Kidney epithelial cell (primary cell): ENCODE data around the gene SLC9B2. TPM values are rescaled to one million over a fixed set of nuclear protein-coding genes. Genes with fewer than 3 reads are reported as not detected.
"Not testable (repeated sequence)": the region's sequence is repeated elsewhere in the genome, so short reads cannot be mapped to it uniquely, and the experiment has no call there.

ENCODE experiments used
- DNase-seq: peaks from one replicate; pipeline ENCODE4 v3.0.0-alpha.2; 2010; ENCODE audit warnings: low read depth
- H3K27me3 ChIP-seq: 2 replicates; pipeline ENCODE4 v1.6.0; 2011; ENCODE audit warnings: low read length; ENCODE audit not compliant: control insufficient read depth, insufficient read depth
- H3K36me3 ChIP-seq: 2 replicates; pipeline ENCODE4 v1.5.1; 2011; ENCODE audit warnings: low read length; ENCODE audit not compliant: control insufficient read depth, insufficient read depth
- H3K4me3 ChIP-seq: 2 replicates; pipeline ENCODE4 v1.5.1; 2011; ENCODE audit warnings: low read depth, mild to moderate bottlenecking, control low read depth, low read length
- CTCF ChIP-seq: IDR thresholded peaks from 2 replicates; pipeline ENCODE4 v1.5.1; 2011; ENCODE audit warnings: mild to moderate bottlenecking, moderate library complexity, low read length, control low read depth, inconsistent platforms; ENCODE audit not compliant: insufficient read depth, poor library complexity, severe bottlenecking
- total RNA-seq: library from RNA; depleted of rRNA; stranded (reverse); fragments of >200 nt; gene quantifications from 2 replicates; pipeline ENCODE4 v1.2.3, GENCODE V29; 2015

The SLC9B2 gene
- total RNA-seq, 1 donor from 2014 or later, result 11.8 TPM

- DNase-seq, result no peak
- Histone ChIP-seq H3K4me3 (no peak overlapping the region), H3K27me3 (no peaks in the 10 kb centered on the region), H3K36me3 (no peaks in the 10 kb centered on the region)
- no peak for TF ChIP-seq CTCF
These were observed 65.1 kb downstream of the SLC9B2 start for GRCh38 chr4:103011378-103012025.

DNA sequence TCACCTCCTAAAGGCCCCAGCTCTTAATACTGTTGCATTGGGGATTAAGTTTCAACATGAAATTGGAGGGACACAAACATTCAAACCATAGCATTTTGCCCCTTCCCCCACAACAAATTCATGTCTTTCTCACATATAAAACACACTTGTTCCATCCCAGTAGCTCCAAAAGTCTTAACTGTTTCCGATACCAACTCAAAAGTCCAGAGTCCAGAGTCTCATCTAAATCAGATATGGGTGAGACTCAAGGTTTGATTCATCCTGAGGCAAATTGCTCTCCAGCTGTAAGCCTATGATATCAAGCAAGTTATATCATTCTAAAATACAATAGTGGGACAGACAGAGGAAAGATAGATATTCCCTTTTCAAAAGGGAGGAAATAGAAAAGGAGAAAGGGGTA, 65.8 kb downstream of the SLC9B2 start:
- TF ChIP-seq CTCF, result no peak
- Histone ChIP-seq H3K27me3 (no peaks in the 10 kb centered on the region), H3K36me3 (no peaks in the 10 kb centered on the region), H3K4me3 (no peak overlapping the region)
- no peak for DNase-seq

DNA sequence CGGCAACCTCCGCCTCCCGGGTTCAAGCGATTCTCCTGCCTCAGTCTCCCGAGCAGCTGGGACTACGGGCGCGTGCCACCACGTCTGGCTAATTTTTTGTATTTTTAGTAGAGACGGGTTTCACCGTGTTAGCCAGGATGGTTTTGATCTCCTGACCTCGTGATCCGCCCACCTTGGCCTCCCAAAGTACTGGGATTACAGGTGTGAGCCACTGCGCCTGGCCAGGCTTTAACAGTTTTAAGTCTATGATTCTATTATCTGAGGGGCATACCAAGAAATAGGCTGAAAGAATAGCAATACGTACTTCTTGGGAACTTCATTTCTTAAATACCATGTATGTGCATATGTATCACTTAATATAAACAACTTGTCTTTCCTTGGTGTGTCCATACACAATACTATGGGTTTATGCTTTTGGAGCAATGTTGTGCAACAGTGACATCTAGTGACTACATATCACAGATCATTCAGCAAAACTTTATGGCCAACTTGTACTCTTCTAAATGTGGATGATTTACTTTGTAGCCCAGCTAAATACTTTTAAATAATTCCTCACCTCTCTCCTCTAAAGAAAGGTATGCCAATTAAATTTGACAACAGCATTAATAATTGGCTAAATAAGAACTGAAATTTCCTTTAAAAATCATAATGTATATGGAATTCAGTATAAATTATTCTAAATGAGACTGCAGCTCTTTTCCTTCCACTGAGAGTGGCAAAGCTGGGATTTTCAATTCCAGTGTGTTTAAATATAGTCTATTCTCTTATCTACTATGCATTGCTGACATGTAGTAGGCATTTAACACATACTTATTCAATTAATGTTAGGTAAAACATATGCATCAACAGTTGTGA, 67.5 kb downstream of the SLC9B2 start:
- H3K36me3 ChIP-seq, result no peaks in the 10 kb centered on the region
- peak; percentile 49 for TF ChIP-seq CTCF
- DNase-seq, result no peak
- no peak overlapping the region for H3K4me3 ChIP-seq
- H3K27me3 ChIP-seq, result no peaks in the 10 kb centered on the region

- DNase-seq, result no peak
- no peak for TF ChIP-seq CTCF
- no peak overlapping the region for H3K4me3 ChIP-seq
- no peaks in the 10 kb centered on the region for H3K36me3 ChIP-seq
- no peaks in the 10 kb centered on the region for H3K27me3 ChIP-seq
These were observed 74.0 kb downstream of the SLC9B2 start for GRCh38 chr4:103002551-103002950.

DNA sequence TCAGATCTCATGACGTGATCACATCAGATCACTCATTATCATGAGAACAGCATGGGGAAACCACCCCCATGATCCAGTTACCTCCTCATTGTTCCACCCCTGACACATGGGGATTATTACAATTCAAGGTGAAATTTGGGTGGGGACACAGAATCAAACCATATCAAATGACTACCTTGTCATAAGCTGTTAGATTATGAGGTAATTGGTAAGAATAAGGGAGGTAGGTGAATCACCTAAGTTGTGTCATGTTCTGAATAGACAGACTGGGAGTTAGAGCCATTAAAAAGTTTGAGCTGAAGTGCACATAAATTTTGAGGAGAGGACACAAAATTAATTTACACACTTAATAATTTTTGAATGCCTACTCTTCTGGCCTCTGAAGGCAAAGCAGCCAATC, 81.8 kb downstream of the SLC9B2 start:
- Histone ChIP-seq H3K4me3 (no peak overlapping the region), H3K27me3 (no peaks in the 10 kb centered on the region), H3K36me3 (no peaks in the 10 kb centered on the region)
- no peak for DNase-seq
- no peak for TF ChIP-seq CTCF

DNA sequence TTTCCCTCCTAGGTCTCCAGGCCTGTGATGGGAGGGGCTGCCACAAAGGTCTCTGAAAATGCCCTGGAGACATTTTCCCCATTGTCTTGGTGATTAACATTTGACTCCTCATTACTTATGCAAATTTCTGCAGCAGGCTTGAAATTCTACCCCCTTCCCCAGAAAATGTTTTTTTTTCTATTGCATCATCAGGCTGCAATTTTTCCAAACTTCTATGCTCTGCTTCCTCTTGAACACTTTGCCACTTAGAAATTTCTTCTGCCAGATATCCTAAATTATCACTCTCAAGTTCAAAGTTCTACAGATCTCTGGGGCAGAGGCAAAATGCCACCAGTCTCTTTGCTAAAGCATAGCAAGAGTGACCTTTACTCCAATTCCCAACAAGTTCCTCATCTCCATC, 82.6 kb downstream of the SLC9B2 start:
- not testable (repeated sequence) for H3K27me3 ChIP-seq, H3K4me3 ChIP-seq, H3K36me3 ChIP-seq, DNase-seq
